Activated T-helper 2 cell treated with anti-CD3 and anti-CD28 coated beads, Interferon-gamma antibody, Interleukin-2, Interleukin-4, amounts not matched to agents 10 μg/mL and 5 μg/mL and 100 μg/mL, durations not matched to agents 14 hours and 24 hours and 36 hours (primary cell): ENCODE data around the gene SLC12A2. TPM values are rescaled to one million over a fixed set of nuclear protein-coding genes. Genes with fewer than 3 reads are reported as not detected.
A peak's percentile ranks its signal among the peaks of the same experiment; 100 is the strongest.

Experiments used
- DNase-seq: peaks from one replicate; pipeline ENCODE4 v3.0.0; 2021; ENCODE audit warnings: low spot score
- H3K27ac Mint-ChIP-seq: one replicate; pipeline ENCODE4 v1.8.0; 2021; ENCODE audit warnings: mixed read lengths
- H3K27me3 Mint-ChIP-seq: one replicate; pipeline ENCODE4 v1.8.0; 2021; ENCODE audit warnings: low read depth, mixed read lengths
- H3K36me3 Mint-ChIP-seq: one replicate; pipeline ENCODE4 v1.8.0; 2021; ENCODE audit warnings: low read depth, mixed read lengths
- H3K4me1 Mint-ChIP-seq: one replicate; pipeline ENCODE4 v1.8.0; 2021; ENCODE audit warnings: low read depth, mixed read lengths
- H3K4me3 Mint-ChIP-seq: one replicate; pipeline ENCODE4 v1.8.0; 2021; ENCODE audit warnings: low read depth, mild to moderate bottlenecking, moderate library complexity, mixed read lengths
- H3K9me3 Mint-ChIP-seq: one replicate; pipeline ENCODE4 v1.8.0; 2021; ENCODE audit warnings: mixed read lengths
- intact Hi-C: fragments of 100-400 bp; cut with micrococcal nuclease; formaldehyde crosslinking; loops from one replicate; pipeline ENCODE4 v1.15.1; 2023
- total RNA-seq: library from RNA; stranded (reverse); gene quantifications from 2 replicates; pipeline ENCODE4 v1.2.3, GENCODE V29; 2022

The SLC12A2 gene
- 19.7 and 21.9 TPM in 2 replicates for total RNA-seq

- no peaks in the 10 kb centered on the region for H3K27me3 Mint-ChIP-seq
These were observed at the start of gene SLC12A2 for GRCh38 chr5:128083033-128083810. TSS of gene SLC12A2 (plus strand) at chr5:128083766. CDS start at chr5:128083955, 189 bp downstream.

GRCh38 chr5:128035689-128036088 lies 47.9 kb upstream of the SLC12A2 start:
- Mint-ChIP-seq H3K27me3 (no peaks in the 10 kb centered on the region), H3K27ac (no peak overlapping the region), H3K9me3 (peaks cover 11% of the 10 kb centered on the region), H3K36me3 (peaks cover 8% of the 10 kb centered on the region), H3K4me3 (no peak overlapping the region), H3K4me1 (no peaks in the 10 kb centered on the region)
- intact Hi-C loops = no loop called here
- no peak for DNase-seq

More at GRCh38 chr5:128083033-128083810, at the start of gene SLC12A2:
- intact Hi-C loops = loop anchor here (1.0 to 10.0 kb wide), 7 partner anchors 174 to 1638 kb away; partner anchors contain the start of genes MARCHF3 and PRRC1
- Mint-ChIP-seq H3K36me3 (peaks cover 43% of the 10 kb centered on the region), H3K4me1 (peaks cover 57% of the 10 kb centered on the region), H3K4me3 (peak within 1 kb of the TSS; percentile 93), H3K27ac (peak within 1 kb of the TSS; percentile 95), H3K9me3 (no peaks in the 10 kb centered on the region)
- peak; percentile 88 for DNase-seq

GRCh38 chr5:128036950-128037349 lies 46.6 kb upstream of the SLC12A2 start:
- H3K9me3 Mint-ChIP-seq = peaks cover 4% of the 10 kb centered on the region
- DNase-seq = no peak
- intact Hi-C loops = no loop called here
- H3K27ac Mint-ChIP-seq = no peak overlapping the region
- H3K4me1 Mint-ChIP-seq = no peaks in the 10 kb centered on the region
- H3K27me3 Mint-ChIP-seq = no peaks in the 10 kb centered on the region
- peaks cover 3% of the 10 kb centered on the region for H3K36me3 Mint-ChIP-seq
- H3K4me3 Mint-ChIP-seq = no peak overlapping the region

GRCh38 chr5:128038643-128039042 lies 44.9 kb upstream of the SLC12A2 start:
- no peaks in the 10 kb centered on the region for H3K27me3 Mint-ChIP-seq

GRCh38 chr5:128040927-128041326 lies 42.6 kb upstream of the SLC12A2 start:
- no peaks in the 10 kb centered on the region for H3K27me3 Mint-ChIP-seq
- H3K27ac Mint-ChIP-seq = no peak overlapping the region
- H3K9me3 Mint-ChIP-seq = no peaks in the 10 kb centered on the region
- DNase-seq = no peak
- H3K4me1 Mint-ChIP-seq = no peaks in the 10 kb centered on the region
- H3K4me3 Mint-ChIP-seq = no peak overlapping the region
- intact Hi-C loops = no loop called here
- no peaks in the 10 kb centered on the region for H3K36me3 Mint-ChIP-seq

More at GRCh38 chr5:128038643-128039042, 44.9 kb upstream of the SLC12A2 start:
- H3K4me1 Mint-ChIP-seq = no peaks in the 10 kb centered on the region
- intact Hi-C loops = no loop called here
- H3K9me3 Mint-ChIP-seq = peaks cover 4% of the 10 kb centered on the region
- no peak overlapping the region for H3K4me3 Mint-ChIP-seq
- DNase-seq = no peak
- H3K36me3 Mint-ChIP-seq = no peaks in the 10 kb centered on the region
- no peak overlapping the region for H3K27ac Mint-ChIP-seq

- Mint-ChIP-seq H3K36me3 (peaks cover 34% of the 10 kb centered on the region), H3K27me3 (no peaks in the 10 kb centered on the region), H3K9me3 (peaks cover 11% of the 10 kb centered on the region), H3K27ac (no peak overlapping the region), H3K4me3 (no peak overlapping the region), H3K4me1 (no peaks in the 10 kb centered on the region)
- DNase-seq = no peak
- intact Hi-C loops = no loop called here
These were observed 30.8 kb upstream of the SLC12A2 start for GRCh38 chr5:128052780-128053179.

- Mint-ChIP-seq H3K27me3 (no peaks in the 10 kb centered on the region), H3K4me3 (no peak overlapping the region), H3K4me1 (no peaks in the 10 kb centered on the region), H3K27ac (no peak overlapping the region), H3K36me3 (peaks cover 27% of the 10 kb centered on the region), H3K9me3 (peaks cover 7% of the 10 kb centered on the region)
- intact Hi-C loops = no loop called here
- DNase-seq = no peak
These were observed 30.1 kb upstream of the SLC12A2 start for GRCh38 chr5:128053291-128053954.

- Mint-ChIP-seq H3K36me3 (peaks cover 14% of the 10 kb centered on the region), H3K27me3 (no peaks in the 10 kb centered on the region), H3K4me1 (no peaks in the 10 kb centered on the region), H3K27ac (no peak overlapping the region), H3K4me3 (no peak overlapping the region), H3K9me3 (no peaks in the 10 kb centered on the region)
- DNase-seq = no peak
- intact Hi-C loops = no loop called here
These were observed 22.8 kb upstream of the SLC12A2 start for GRCh38 chr5:128060644-128061385.

- Mint-ChIP-seq H3K4me1 (no peaks in the 10 kb centered on the region), H3K4me3 (no peak overlapping the region), H3K36me3 (peaks cover 7% of the 10 kb centered on the region), H3K27me3 (no peaks in the 10 kb centered on the region), H3K9me3 (no peaks in the 10 kb centered on the region), H3K27ac (no peak overlapping the region)
- no peak for DNase-seq
- intact Hi-C loops = no loop called here
These were observed 21.3 kb upstream of the SLC12A2 start for GRCh38 chr5:128062172-128062746.

- Mint-ChIP-seq H3K9me3 (no peaks in the 10 kb centered on the region), H3K4me1 (peaks cover 8% of the 10 kb centered on the region), H3K27ac (no peak overlapping the region), H3K36me3 (peaks cover 2% of the 10 kb centered on the region), H3K4me3 (no peak overlapping the region), H3K27me3 (no peaks in the 10 kb centered on the region)
- intact Hi-C loops = no loop called here
- DNase-seq = no peak
These were observed 9.4 kb upstream of the SLC12A2 start for GRCh38 chr5:128074171-128074570.

- Mint-ChIP-seq H3K9me3 (no peaks in the 10 kb centered on the region), H3K27ac (no peak overlapping the region), H3K36me3 (peaks cover 3% of the 10 kb centered on the region), H3K27me3 (no peaks in the 10 kb centered on the region), H3K4me3 (no peak overlapping the region), H3K4me1 (peaks cover 10% of the 10 kb centered on the region)
- DNase-seq = no peak
- intact Hi-C loops = no loop called here
These were observed 8.6 kb upstream of the SLC12A2 start for GRCh38 chr5:128074953-128075352.

- Mint-ChIP-seq H3K36me3 (peaks cover 22% of the 10 kb centered on the region), H3K27me3 (no peaks in the 10 kb centered on the region), H3K27ac (no peak overlapping the region), H3K4me1 (peaks cover 34% of the 10 kb centered on the region), H3K9me3 (no peaks in the 10 kb centered on the region), H3K4me3 (no peak overlapping the region)
- DNase-seq = no peak
- intact Hi-C loops = no loop called here
These were observed 6.0 kb upstream of the SLC12A2 start for GRCh38 chr5:128077526-128077925.
